HG03045 (cell line): ENCODE data around the gene PCLO.
"Not testable (repeated sequence)": the region's sequence is repeated elsewhere in the genome, so short reads cannot be mapped to it uniquely, and the experiment has no call there.

Experiments
- ATAC-seq: cut with Tn5 transposase; IDR thresholded peaks from one replicate; pipeline ENCODE4 v1.9.1; 2021; ENCODE audit warnings: mild to moderate bottlenecking, moderate library complexity; ENCODE audit not compliant: unreplicated experiment

The PCLO gene

GRCh38 chr7:83058667-83059066 is 104.0 kb downstream of the PCLO start:
- no peak for ATAC-seq

GRCh38 chr7:83055197-83055596 is 107.5 kb downstream of the PCLO start:
- ATAC-seq: no peak

- ATAC-seq: no peak
Measured at GRCh38 chr7:83054472-83054871, 108.2 kb downstream of the PCLO start.

- ATAC-seq: no peak
Measured at GRCh38 chr7:83053965-83054364, 108.7 kb downstream of the PCLO start.

- ATAC-seq: no peak
Measured at GRCh38 chr7:83040484-83040883, 122.2 kb downstream of the PCLO start.

GRCh38 chr7:83038787-83039186 is 123.9 kb downstream of the PCLO start:
- no peak for ATAC-seq

- ATAC-seq: no peak
Measured at GRCh38 chr7:83036721-83037380, 125.8 kb downstream of the PCLO start.

GRCh38 chr7:83036130-83036529 is 126.6 kb downstream of the PCLO start:
- ATAC-seq: no peak

- no peak for ATAC-seq
Measured at GRCh38 chr7:83032195-83032594, 130.5 kb downstream of the PCLO start.

GRCh38 chr7:83023817-83024665 is 138.6 kb downstream of the PCLO start:
- not testable (repeated sequence) for ATAC-seq

GRCh38 chr7:83021032-83021431 is 141.7 kb downstream of the PCLO start:
- no peak for ATAC-seq

- no peak for ATAC-seq
Measured at GRCh38 chr7:83020161-83020560, 142.5 kb downstream of the PCLO start.

GRCh38 chr7:83015916-83016315 is 146.8 kb downstream of the PCLO start:
- no peak for ATAC-seq

GRCh38 chr7:83014546-83014945 is 148.1 kb downstream of the PCLO start:
- no peak for ATAC-seq

GRCh38 chr7:83011954-83012353 is 150.7 kb downstream of the PCLO start:
- ATAC-seq: no peak

GRCh38 chr7:83005410-83005809 is 157.3 kb downstream of the PCLO start:
- ATAC-seq: no peak

GRCh38 chr7:83001362-83002040 is 161.2 kb downstream of the PCLO start:
- no peak for ATAC-seq

- no peak for ATAC-seq
Measured at GRCh38 chr7:82998436-82998835, 164.2 kb downstream of the PCLO start.

- ATAC-seq: no peak
Measured at GRCh38 chr7:82985144-82985802, 177.4 kb downstream of the PCLO start.

GRCh38 chr7:82980130-82980788 is 182.4 kb downstream of the PCLO start:
- ATAC-seq: no peak
